ENCODE results near the gene SLC25A46. TPM values are rescaled to one million over a fixed set of nuclear protein-coding genes. Genes with fewer than 3 reads are reported as not detected.

The SLC25A46 gene
- total RNA-seq, 1 experiment from 2014 or later = 25.9 TPM

- no peak overlapping the region for H3K4me3 ChIP-seq (replicated peaks in 1 of 2; ENCODE audit: low read depth in 1 of 2, low read length in 2 of 2)
- no peaks in the 10 kb centered on the region for H4K20me1 ChIP-seq (ENCODE audit: insufficient read depth)
- no peak overlapping the region for H3K27ac ChIP-seq (ENCODE audit: low read depth, low read length)
- ChIA-PET CTCF (no interaction called here), RAD21 (ENCODE audit: low non-redundant PET in 1 of 2, low total read pairs in 2 of 2, uncharacterized antibody in 2 of 2, unreplicated experiment in 2 of 2) (no interaction called here), POLR2A (no interaction called here)
- H3K27me3 ChIP-seq (ENCODE audit: insufficient read depth, low read length) = no peaks in the 10 kb centered on the region
- H3K36me3 ChIP-seq (ENCODE audit: control insufficient read depth in 1 of 2, insufficient read depth in 2 of 2, low read length in 2 of 2) = no peaks in the 10 kb centered on the region
- ATAC-seq (no peak), DNase-seq (ENCODE audit: low read depth, low spot score) (no peak)
- no peaks in the 10 kb centered on the region for H3K9me3 ChIP-seq (ENCODE audit: control insufficient read depth in 1 of 2, insufficient read depth in 1 of 2, low read depth in 1 of 2, low read length in 2 of 2)
- H3K9me2 ChIP-seq (ENCODE audit: insufficient read depth) = no peaks in the 10 kb centered on the region
- H3K4me2 ChIP-seq (ENCODE audit: low read length) = no peak overlapping the region
- BruUV-seq (replicated peaks) = no TSS peak
- H3K9ac ChIP-seq (ENCODE audit: low read length) = no peak overlapping the region
- no peaks in the 10 kb centered on the region for H3K4me1 ChIP-seq (ENCODE audit: control insufficient read depth in 1 of 2, insufficient read depth in 2 of 2, low read length in 2 of 2)
- TF ChIP-seq CTCF (IDR thresholded peaks at IDR 0.05 in 2 of 3, conservative IDR thresholded peaks at IDR 0.05 in 1 of 3; ENCODE audit: borderline replicate concordance in 1 of 3, insufficient read depth in 1 of 3, low read depth in 2 of 3, low read length in 2 of 3) (0 out of 6 replicates have a peak, but pooled peaks of 1 of the 3 experiments have one; percentile 2), SRF (IDR thresholded peaks at IDR 0.05; ENCODE audit: low read depth) (no peak), RAD21 (IDR thresholded peaks at IDR 0.05; ENCODE audit: low read depth) (peak; percentile 40; the same call in 1 of the 2 replicates)
- intact Hi-C loops (cut with micrococcal nuclease) = no loop called here
- no peaks in the 10 kb centered on the region for H3K79me2 ChIP-seq (ENCODE audit: insufficient read depth, low read length)
- H2AFZ ChIP-seq (ENCODE audit: low read depth, low read length, poor library complexity, severe bottlenecking) = no peak overlapping the region
These were observed 51.9 kb downstream of the SLC25A46 start for GRCh38 chr5:110790673-110791072.

GRCh38 chr5:110802998-110803397, 64.2 kb downstream of the SLC25A46 start:
- Histone ChIP-seq H3K4me1 (ENCODE audit: control insufficient read depth in 1 of 2, insufficient read depth in 2 of 2, low read length in 2 of 2) (no peaks in the 10 kb centered on the region), H3K9me3 (ENCODE audit: control insufficient read depth in 1 of 2, insufficient read depth in 1 of 2, low read depth in 1 of 2, low read length in 2 of 2) (no peaks in the 10 kb centered on the region), H3K27me3 (ENCODE audit: insufficient read depth, low read length) (no peaks in the 10 kb centered on the region), H3K9ac (ENCODE audit: low read length) (no peak overlapping the region), H4K20me1 (ENCODE audit: insufficient read depth) (no peaks in the 10 kb centered on the region), H3K4me3 (replicated peaks in 1 of 2; ENCODE audit: low read depth in 1 of 2, low read length in 2 of 2) (no peak overlapping the region), H3K27ac (ENCODE audit: low read depth, low read length) (no peak overlapping the region), H3K36me3 (ENCODE audit: control insufficient read depth in 1 of 2, insufficient read depth in 2 of 2, low read length in 2 of 2) (no peaks in the 10 kb centered on the region), H3K4me2 (ENCODE audit: low read length) (no peak overlapping the region), H3K9me2 (ENCODE audit: insufficient read depth) (no peaks in the 10 kb centered on the region), H2AFZ (ENCODE audit: low read depth, low read length, poor library complexity, severe bottlenecking) (no peak overlapping the region), H3K79me2 (ENCODE audit: insufficient read depth, low read length) (no peaks in the 10 kb centered on the region)
- DNase-seq (ENCODE audit: low read depth, low spot score) (no peak), ATAC-seq (no peak)
- no TSS peak for BruUV-seq (replicated peaks)
- intact Hi-C loops (cut with micrococcal nuclease) = no loop called here
- POLR2A ChIA-PET = no interaction called here
- RAD21 ChIA-PET (ENCODE audit: low non-redundant PET in 1 of 2, low total read pairs in 2 of 2, uncharacterized antibody in 2 of 2, unreplicated experiment in 2 of 2) = no interaction called here
- CTCF ChIA-PET = no interaction called here
- TF ChIP-seq EZH2 (IDR thresholded peaks at IDR 0.05) (no peak), EGR1 (IDR thresholded peaks at IDR 0.05; ENCODE audit: low read depth) (no peak), MAX (IDR thresholded peaks at IDR 0.05) (no peak), CEBPB (IDR thresholded peaks at IDR 0.05; ENCODE audit: low read depth) (no peak), EZH2phosphoT487 (IDR thresholded peaks at IDR 0.05; ENCODE audit: borderline replicate concordance) (no peak), SP1 (IDR thresholded peaks at IDR 0.05; ENCODE audit: low read depth) (no peak), SIN3A (IDR thresholded peaks at IDR 0.05; ENCODE audit: low read depth) (no peak), POLR2A (IDR thresholded peaks at IDR 0.05; ENCODE audit: borderline replicate concordance, extremely low read depth, insufficient read depth, insufficient read length) (no peak), REST (IDR thresholded peaks at IDR 0.05; ENCODE audit: low read depth) (no peak), ZFX (IDR thresholded peaks at IDR 0.05) (no peak), TCF7L2 (IDR thresholded peaks at IDR 0.05; ENCODE audit: borderline replicate concordance, extremely low read depth, insufficient read depth, insufficient read length) (no peak), ZNF274 (IDR thresholded peaks at IDR 0.05; ENCODE audit: low read depth, low read length) (no peak), JUND (IDR thresholded peaks at IDR 0.05) (no peak), ATF3 (IDR thresholded peaks at IDR 0.05) (no peak)
